HEK293 (cell line): ENCODE data around the gene USP30.
A peak's percentile ranks its signal among the peaks of the same experiment; 100 is the strongest.

ENCODE experiments used
- GLIS1 ChIP-seq: fragments of 450-650 bp; formaldehyde crosslinking; IDR thresholded peaks from 2 replicates; pipeline ENCODE4 v1.5.1; 2016; ENCODE audit warnings: missing biosample characterization, missing genetic modification characterization
- KLF9 ChIP-seq: fragments of 450-650 bp; formaldehyde crosslinking; IDR thresholded peaks from 2 replicates; pipeline ENCODE4 v1.5.1; 2016; ENCODE audit warnings: missing biosample characterization, missing genetic modification characterization, low read depth
- PRDM2 ChIP-seq: fragments of 450-650 bp; formaldehyde crosslinking; IDR thresholded peaks from 2 replicates; pipeline ENCODE4 v1.5.1; 2016; ENCODE audit warnings: missing biosample characterization, missing genetic modification characterization, borderline replicate concordance
- SCRT1 ChIP-seq: fragments of 450-650 bp; formaldehyde crosslinking; IDR thresholded peaks from 2 replicates; pipeline ENCODE4 v1.5.1; 2016; ENCODE audit warnings: missing biosample characterization, missing genetic modification characterization, borderline replicate concordance
- SCRT2 ChIP-seq: fragments of 450-650 bp; formaldehyde crosslinking; IDR thresholded peaks from 2 replicates; pipeline ENCODE4 v1.5.1; 2016; ENCODE audit warnings: missing biosample characterization, missing genetic modification characterization
- ZFHX2 ChIP-seq: fragments of 450-650 bp; formaldehyde crosslinking; conservative IDR thresholded peaks from 2 replicates; pipeline ENCODE4 v1.5.1; 2016; ENCODE audit warnings: missing biosample characterization, missing genetic modification characterization
- ZIC2 ChIP-seq: fragments of 450-650 bp; formaldehyde crosslinking; IDR thresholded peaks from 2 replicates; pipeline ENCODE4 v1.5.1; 2016; ENCODE audit warnings: missing biosample characterization, missing genetic modification characterization
- ZNF114 ChIP-seq: fragments of 450-650 bp; formaldehyde crosslinking; IDR thresholded peaks from 2 replicates; pipeline ENCODE4 v1.5.0; 2017; ENCODE audit warnings: missing biosample characterization, missing genetic modification characterization
- ZNF121 ChIP-seq: fragments of 450-650 bp; formaldehyde crosslinking; IDR thresholded peaks from 2 replicates; pipeline ENCODE4 v1.5.1; 2016; ENCODE audit warnings: missing biosample characterization, missing genetic modification characterization
- ZNF24 ChIP-seq: fragments of 450-650 bp; formaldehyde crosslinking; IDR thresholded peaks from 2 replicates; pipeline ENCODE4 v1.5.1; 2016; ENCODE audit warnings: missing biosample characterization, missing genetic modification characterization
- ZNF280D ChIP-seq: fragments of 450-650 bp; formaldehyde crosslinking; IDR thresholded peaks from 2 replicates; pipeline ENCODE4 v1.5.1; 2016; ENCODE audit warnings: missing biosample characterization, missing genetic modification characterization
- ZNF302 ChIP-seq: fragments of 450-650 bp; formaldehyde crosslinking; IDR thresholded peaks from 2 replicates; pipeline ENCODE4 v1.5.1; 2016; ENCODE audit warnings: missing biosample characterization, missing genetic modification characterization, low read depth
- ZNF324 ChIP-seq: fragments of 450-650 bp; formaldehyde crosslinking; IDR thresholded peaks from 2 replicates; pipeline ENCODE4 v1.5.1; 2016; ENCODE audit warnings: missing biosample characterization, missing genetic modification characterization
- ZNF394 ChIP-seq: fragments of 450-650 bp; formaldehyde crosslinking; IDR thresholded peaks from 2 replicates; pipeline ENCODE4 v1.5.1; 2016; ENCODE audit warnings: missing biosample characterization, missing genetic modification characterization, mild to moderate bottlenecking, moderate library complexity, borderline replicate concordance
- ZNF529 ChIP-seq: fragments of 450-650 bp; formaldehyde crosslinking; IDR thresholded peaks from 2 replicates; pipeline ENCODE4 v1.5.1; 2017; ENCODE audit warnings: missing genetic modification characterization, missing biosample characterization; ENCODE audit not compliant: insufficient replicate concordance
- ZNF610 ChIP-seq: fragments of 450-650 bp; formaldehyde crosslinking; IDR thresholded peaks from 2 replicates; pipeline ENCODE4 v1.5.1; 2016; ENCODE audit warnings: missing biosample characterization, missing genetic modification characterization, borderline replicate concordance
- ZNF623 ChIP-seq: fragments of 450-650 bp; formaldehyde crosslinking; IDR thresholded peaks from 2 replicates; pipeline ENCODE4 v1.5.1; 2016; ENCODE audit warnings: missing biosample characterization, missing genetic modification characterization
- ZNF747 ChIP-seq: fragments of 450-650 bp; formaldehyde crosslinking; IDR thresholded peaks from 2 replicates; pipeline ENCODE4 v1.5.1; 2016; ENCODE audit warnings: missing biosample characterization, missing genetic modification characterization
- TF ChIP-seq, protein P1 (sequence below): fragments of 450-650 bp; formaldehyde crosslinking; IDR thresholded peaks from 2 replicates; pipeline ENCODE4 v1.5.1; 2017; ENCODE audit warnings: missing biosample characterization, mild to moderate bottlenecking, missing genetic modification characterization, moderate library complexity
- TF ChIP-seq, protein P2 (sequence below): fragments of 450-650 bp; formaldehyde crosslinking; IDR thresholded peaks from 2 replicates; pipeline ENCODE4 v1.5.1; 2016; ENCODE audit warnings: missing biosample characterization, missing genetic modification characterization

Gene USP30

DNA sequence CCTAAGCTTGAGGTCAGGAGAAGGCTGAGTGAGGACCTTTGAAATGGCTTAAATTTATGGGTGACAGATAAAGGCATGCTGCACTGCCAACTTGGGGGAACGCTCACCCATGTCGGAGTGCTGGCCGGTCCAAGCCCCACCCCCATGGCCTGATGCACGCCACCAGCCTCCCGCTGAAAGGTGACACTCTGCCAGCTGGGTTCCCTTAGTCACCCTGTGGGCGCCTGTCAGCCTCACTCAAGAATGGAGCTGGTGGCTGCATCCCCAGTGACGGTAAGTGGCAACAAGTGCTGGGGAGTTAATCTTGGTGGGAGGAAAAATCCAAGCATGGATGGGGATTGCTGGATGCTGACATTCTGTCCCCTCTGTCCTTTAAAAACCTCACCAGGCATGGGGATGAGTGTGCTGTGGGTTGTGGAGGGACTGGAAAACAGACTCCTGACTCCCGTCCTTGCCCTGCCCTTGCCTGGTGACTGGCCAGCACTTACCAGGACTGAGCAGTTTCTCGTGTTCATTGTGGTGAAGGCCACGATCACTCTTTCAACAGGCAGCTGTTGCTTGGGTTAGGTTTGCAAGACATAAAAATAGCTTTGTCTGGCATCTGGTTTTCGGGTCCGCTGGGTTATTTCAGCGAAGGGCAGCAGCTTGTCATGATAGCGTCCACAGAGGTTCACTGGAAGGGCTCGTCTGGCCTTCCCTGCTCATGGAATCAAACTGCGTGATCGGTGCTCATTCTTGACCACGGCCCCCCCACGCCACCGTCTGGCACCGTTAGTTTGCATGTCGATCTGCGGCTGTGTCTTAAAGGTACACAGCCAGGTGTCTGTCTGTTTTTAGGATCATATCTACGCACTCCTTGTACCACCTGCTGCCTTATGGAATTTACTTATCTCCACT is 79.0 kb downstream of the USP30 start (continued):
- TF ChIP-seq PRDM2 (tag by site-specific recombination) (no peak), ZNF114 (tag by site-specific recombination) (no peak), ZNF529 (no peak), ZIC2 (tag by site-specific recombination) (peak; percentile 49), ZNF302 (tag by site-specific recombination) (no peak), ZNF280D (no peak), ZNF324 (tag by site-specific recombination) (no peak), KLF9 (tag by site-specific recombination) (no peak), SCRT1 (tag by site-specific recombination) (peak; percentile 51; the same call in 1 of the 2 replicates), ZNF121 (no peak), ZNF623 (tag by site-specific recombination) (no peak), ZNF610 (tag by site-specific recombination) (no peak), ZNF24 (tag by site-specific recombination) (no peak), ZNF747 (tag by site-specific recombination) (no peak), GLIS1 (tag by site-specific recombination) (peak; percentile 48), SCRT2 (tag by site-specific recombination) (peak; percentile 95), ZFHX2 (tag by site-specific recombination) (peak; percentile 48), ZNF394 (tag by site-specific recombination) (no peak)
- TF ChIP-seq, protein P1, sequence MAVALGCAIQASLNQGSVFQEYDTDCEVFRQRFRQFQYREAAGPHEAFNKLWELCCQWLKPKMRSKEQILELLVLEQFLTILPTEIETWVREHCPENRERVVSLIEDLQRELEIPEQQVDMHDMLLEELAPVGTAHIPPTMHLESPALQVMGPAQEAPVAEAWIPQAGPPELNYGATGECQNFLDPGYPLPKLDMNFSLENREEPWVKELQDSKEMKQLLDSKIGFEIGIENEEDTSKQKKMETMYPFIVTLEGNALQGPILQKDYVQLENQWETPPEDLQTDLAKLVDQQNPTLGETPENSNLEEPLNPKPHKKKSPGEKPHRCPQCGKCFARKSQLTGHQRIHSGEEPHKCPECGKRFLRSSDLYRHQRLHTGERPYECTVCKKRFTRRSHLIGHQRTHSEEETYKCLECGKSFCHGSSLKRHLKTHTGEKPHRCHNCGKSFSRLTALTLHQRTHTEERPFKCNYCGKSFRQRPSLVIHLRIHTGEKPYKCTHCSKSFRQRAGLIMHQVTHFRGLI, result no peak
- TF ChIP-seq, protein P2, sequence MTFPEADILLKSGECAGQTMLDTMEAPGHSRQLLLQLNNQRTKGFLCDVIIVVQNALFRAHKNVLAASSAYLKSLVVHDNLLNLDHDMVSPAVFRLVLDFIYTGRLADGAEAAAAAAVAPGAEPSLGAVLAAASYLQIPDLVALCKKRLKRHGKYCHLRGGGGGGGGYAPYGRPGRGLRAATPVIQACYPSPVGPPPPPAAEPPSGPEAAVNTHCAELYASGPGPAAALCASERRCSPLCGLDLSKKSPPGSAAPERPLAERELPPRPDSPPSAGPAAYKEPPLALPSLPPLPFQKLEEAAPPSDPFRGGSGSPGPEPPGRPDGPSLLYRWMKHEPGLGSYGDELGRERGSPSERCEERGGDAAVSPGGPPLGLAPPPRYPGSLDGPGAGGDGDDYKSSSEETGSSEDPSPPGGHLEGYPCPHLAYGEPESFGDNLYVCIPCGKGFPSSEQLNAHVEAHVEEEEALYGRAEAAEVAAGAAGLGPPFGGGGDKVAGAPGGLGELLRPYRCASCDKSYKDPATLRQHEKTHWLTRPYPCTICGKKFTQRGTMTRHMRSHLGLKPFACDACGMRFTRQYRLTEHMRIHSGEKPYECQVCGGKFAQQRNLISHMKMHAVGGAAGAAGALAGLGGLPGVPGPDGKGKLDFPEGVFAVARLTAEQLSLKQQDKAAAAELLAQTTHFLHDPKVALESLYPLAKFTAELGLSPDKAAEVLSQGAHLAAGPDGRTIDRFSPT (tag by site-specific recombination), result no peak
